ENCODE results near the gene RHBDL1.

Gene RHBDL1

GRCh38 chr16:679814-680624 is 4.5 kb downstream of the RHBDL1 start, which contains the start of gene STUB1:
Gene STUB1, plus strand, starts transcription at chr16:680410. Its CDS starts 116 bp downstream, at chr16:680526.
- Histone ChIP-seq H3K9me3 (ENCODE audit: control extremely low read depth in 1 of 5, control insufficient read depth in 4 of 5, insufficient read depth in 2 of 5, low read depth in 1 of 5, low read length in 4 of 5) (no peaks in the 10 kb centered on the region), H3K4me3 (ENCODE audit: control insufficient read depth in 1 of 7, extremely low read depth in 1 of 7, insufficient read depth in 4 of 7, low read depth in 2 of 7, low read length in 6 of 7) (peak within 1 kb of the TSS; percentile 59 to 86 (median 80)), H3K4me1 (ENCODE audit: control extremely low read depth in 1 of 4, control insufficient read depth in 4 of 4, insufficient read depth in 4 of 4, low read length in 3 of 4) (peaks cover 0 to 57% (median 50%) of the 10 kb centered on the region in 4 experiments), H3K27me3 (replicated peaks in 2 of 5; ENCODE audit: control insufficient read depth in 4 of 5, insufficient read depth in 5 of 5, low read length in 4 of 5) (peaks cover 0 to 27% (median 2%) of the 10 kb centered on the region in 5 experiments), H3K27ac (ENCODE audit: insufficient read depth in 1 of 2, low read depth in 1 of 2, low read length in 2 of 2, poor library complexity in 1 of 2, severe bottlenecking in 2 of 2) (peak within 1 kb of the TSS; percentile 61 to 79), H3K36me3 (ENCODE audit: control insufficient read depth in 4 of 4, insufficient read depth in 4 of 4, low read length in 3 of 4) (peaks cover 0 to 20% (median 9%) of the 10 kb centered on the region in 4 experiments)
- peak; percentile 82 to 90 (median 87) for DNase-seq
- ChIA-PET CTCF (interaction anchor here (0.6 to 1.8 kb wide), 3 partner anchors 10 to 27 kb away, joined by 3 to 7 read pairs (median 4); partner anchors contain the start of gene WDR24), POLR2A (interaction anchor here (0.9 to 1.3 kb wide), 2 partner anchors 10 to 16 kb away, joined by 3 to 5 read pairs; partner anchors contain the start of gene WDR24)
- WGBS (ENCODE audit: insufficient coverage), result 0% methylated on average over 56 of the region's 91 CpGs

GRCh38 chr16:680625-680945 is 5.1 kb downstream of the RHBDL1 start:
- POLR2A ChIA-PET, result interaction anchor here (0.9 to 1.3 kb wide), 2 partner anchors 10 to 15 kb away, joined by 3 to 5 read pairs; partner anchors contain the start of gene WDR24
- H3K27ac ChIP-seq (ENCODE audit: insufficient read depth in 1 of 2, low read depth in 1 of 2, low read length in 2 of 2, poor library complexity in 1 of 2, severe bottlenecking in 2 of 2), result peak overlapping the region; percentile 61 to 79
- CTCF ChIA-PET, result interaction anchor here (1.5 to 1.8 kb wide), 3 partner anchors 9 to 44 kb away, joined by 4 to 7 read pairs (median 4); partner anchors contain the start of genes METTL26 and WDR24
- H3K9me3 ChIP-seq (ENCODE audit: control extremely low read depth in 1 of 5, control insufficient read depth in 4 of 5, insufficient read depth in 2 of 5, low read depth in 1 of 5, low read length in 4 of 5), result no peaks in the 10 kb centered on the region
- no peak for DNase-seq
- WGBS (ENCODE audit: insufficient coverage), result 0% methylated on average over 23 of the region's 38 CpGs
- H3K4me3 ChIP-seq (ENCODE audit: control insufficient read depth in 1 of 7, extremely low read depth in 1 of 7, insufficient read depth in 4 of 7, low read depth in 2 of 7, low read length in 6 of 7), result peak overlapping the region; percentile 59 to 86 (median 80)
- H3K27me3 ChIP-seq (replicated peaks in 2 of 5; ENCODE audit: control insufficient read depth in 4 of 5, insufficient read depth in 5 of 5, low read length in 4 of 5), result peaks cover 0 to 23% (median 2%) of the 10 kb centered on the region in 5 experiments
- H3K36me3 ChIP-seq (ENCODE audit: control insufficient read depth in 4 of 4, insufficient read depth in 4 of 4, low read length in 3 of 4), result peaks cover 0 to 26% (median 9%) of the 10 kb centered on the region in 4 experiments
- H3K4me1 ChIP-seq (ENCODE audit: control extremely low read depth in 1 of 4, control insufficient read depth in 4 of 4, insufficient read depth in 4 of 4, low read length in 3 of 4), result peaks cover 0 to 57% (median 49%) of the 10 kb centered on the region in 4 experiments

- WGBS (ENCODE audit: insufficient coverage), result 54% methylated on average over 40 of the region's 44 CpGs
These were observed 5.7 kb downstream of the RHBDL1 start for GRCh38 chr16:680967-681745.

GRCh38 chr16:681746-682427 is 6.4 kb downstream of the RHBDL1 start:
- H3K9me3 ChIP-seq (ENCODE audit: control extremely low read depth in 1 of 5, control insufficient read depth in 4 of 5, insufficient read depth in 2 of 5, low read depth in 1 of 5, low read length in 4 of 5), result no peaks in the 10 kb centered on the region
- ChIA-PET POLR2A (no interaction called here), CTCF (interaction anchor here (1.4 to 1.8 kb wide), 4 partner anchors 8 to 46 kb away, joined by 4 to 8 read pairs (median 6); partner anchors contain the start of genes METTL26, RHOT2 and WDR24)
- H3K4me3 ChIP-seq (ENCODE audit: control insufficient read depth in 1 of 7, extremely low read depth in 1 of 7, insufficient read depth in 4 of 7, low read depth in 2 of 7, low read length in 6 of 7), result peak overlapping the region in 3 of 7 experiments; percentile 82 to 86 (median 84)
- peaks cover 0 to 56% (median 53%) of the 10 kb centered on the region in 4 experiments for H3K4me1 ChIP-seq (ENCODE audit: control extremely low read depth in 1 of 4, control insufficient read depth in 4 of 4, insufficient read depth in 4 of 4, low read length in 3 of 4)
- no peak for DNase-seq
- H3K27ac ChIP-seq (ENCODE audit: insufficient read depth in 1 of 2, low read depth in 1 of 2, low read length in 2 of 2, poor library complexity in 1 of 2, severe bottlenecking in 2 of 2), result no peak overlapping the region
- H3K36me3 ChIP-seq (ENCODE audit: control insufficient read depth in 4 of 4, insufficient read depth in 4 of 4, low read length in 3 of 4), result peaks cover 0 to 38% (median 14%) of the 10 kb centered on the region in 4 experiments
- peaks cover 0 to 10% (median 0%) of the 10 kb centered on the region in 5 experiments for H3K27me3 ChIP-seq (replicated peaks in 2 of 5; ENCODE audit: control insufficient read depth in 4 of 5, insufficient read depth in 5 of 5, low read length in 4 of 5)
- 81% methylated on average over 26 of the region's 28 CpGs for WGBS (ENCODE audit: insufficient coverage)

More at GRCh38 chr16:680967-681745, 5.7 kb downstream of the RHBDL1 start:
- H3K27ac ChIP-seq (ENCODE audit: insufficient read depth in 1 of 2, low read depth in 1 of 2, low read length in 2 of 2, poor library complexity in 1 of 2, severe bottlenecking in 2 of 2), result peak overlapping the region; percentile 61 to 79
- peak in 1 of 3 donors; percentile 42 for DNase-seq
- ChIA-PET CTCF (interaction anchor here (1.4 to 1.8 kb wide), 5 partner anchors 9 to 45 kb away, joined by 4 to 8 read pairs (median 5); partner anchors contain the start of genes METTL26, RHOT2 and WDR24), POLR2A (interaction anchor here (0.9 to 1.3 kb wide), 2 partner anchors 9 to 14 kb away, joined by 3 to 5 read pairs; partner anchors contain the start of gene WDR24)
- no peaks in the 10 kb centered on the region for H3K9me3 ChIP-seq (ENCODE audit: control extremely low read depth in 1 of 5, control insufficient read depth in 4 of 5, insufficient read depth in 2 of 5, low read depth in 1 of 5, low read length in 4 of 5)
- H3K27me3 ChIP-seq (replicated peaks in 2 of 5; ENCODE audit: control insufficient read depth in 4 of 5, insufficient read depth in 5 of 5, low read length in 4 of 5), result peaks cover 0 to 17% (median 1%) of the 10 kb centered on the region in 5 experiments
- H3K4me1 ChIP-seq (ENCODE audit: control extremely low read depth in 1 of 4, control insufficient read depth in 4 of 4, insufficient read depth in 4 of 4, low read length in 3 of 4), result peaks cover 0 to 56% (median 51%) of the 10 kb centered on the region in 4 experiments
- peaks cover 0 to 30% (median 11%) of the 10 kb centered on the region in 4 experiments for H3K36me3 ChIP-seq (ENCODE audit: control insufficient read depth in 4 of 4, insufficient read depth in 4 of 4, low read length in 3 of 4)
- peak overlapping the region; percentile 59 to 86 (median 80) for H3K4me3 ChIP-seq (ENCODE audit: control insufficient read depth in 1 of 7, extremely low read depth in 1 of 7, insufficient read depth in 4 of 7, low read depth in 2 of 7, low read length in 6 of 7)

- H3K27me3 ChIP-seq (replicated peaks in 2 of 5; ENCODE audit: control insufficient read depth in 4 of 5, insufficient read depth in 5 of 5, low read length in 4 of 5), result peaks cover 0 to 1% (median 0%) of the 10 kb centered on the region in 5 experiments
- no peak for DNase-seq
- ChIA-PET POLR2A (no interaction called here), CTCF (interaction anchor here (1.4 to 1.6 kb wide), 2 partner anchors 15 to 21 kb away, joined by 5 to 8 read pairs; partner anchors contain the start of gene RHOT2)
- no peaks in the 10 kb centered on the region for H3K9me3 ChIP-seq (ENCODE audit: control extremely low read depth in 1 of 5, control insufficient read depth in 4 of 5, insufficient read depth in 2 of 5, low read depth in 1 of 5, low read length in 4 of 5)
- 94% methylated on average over 31 of the region's 36 CpGs for WGBS (ENCODE audit: insufficient coverage)
- H3K27ac ChIP-seq (ENCODE audit: insufficient read depth in 1 of 2, low read depth in 1 of 2, low read length in 2 of 2, poor library complexity in 1 of 2, severe bottlenecking in 2 of 2), result peak overlapping the region in 1 of 2 experiments; percentile 64
- peak overlapping the region in 3 of 7 experiments; percentile 13 to 81 (median 76) for H3K4me3 ChIP-seq (ENCODE audit: control insufficient read depth in 1 of 7, extremely low read depth in 1 of 7, insufficient read depth in 4 of 7, low read depth in 2 of 7, low read length in 6 of 7)
- H3K4me1 ChIP-seq (ENCODE audit: control extremely low read depth in 1 of 4, control insufficient read depth in 4 of 4, insufficient read depth in 4 of 4, low read length in 3 of 4), result peaks cover 0 to 56% (median 53%) of the 10 kb centered on the region in 4 experiments
- peaks cover 0 to 46% (median 21%) of the 10 kb centered on the region in 4 experiments for H3K36me3 ChIP-seq (ENCODE audit: control insufficient read depth in 4 of 4, insufficient read depth in 4 of 4, low read length in 3 of 4)
These were observed 7.3 kb downstream of the RHBDL1 start for GRCh38 chr16:682493-683395.

All from common myeloid progenitor, CD34-positive (primary cell).